CD4-positive, alpha-beta T cell (primary cell): ENCODE data around the gene STBD1. TPM values are rescaled to one million over a fixed set of nuclear protein-coding genes. Genes with fewer than 3 reads are reported as not detected.
"Not testable (repeated sequence)": the region's sequence is repeated elsewhere in the genome, so short reads cannot be mapped to it uniquely, and the experiment has no call there.

ENCODE experiments used
- ATAC-seq: fragments of 200-7000 bp; cut with Tn5 transposase; one replicate; pipeline ENCODE4 v1.10.0; 2022; ENCODE audit warnings: mild to moderate bottlenecking; ENCODE audit not compliant: poor library complexity
- CTCF ChIA-PET: fragments of 350-600 bp; sonication (Branson Sonifier 250); formaldehyde crosslinking; loops from one replicate; lab custom pipeline; 2021; ENCODE audit warnings: antibody characterized with exemption, inconsistent platforms; lab: Charles Lee
- POLR2A ChIA-PET: fragments of 350-600 bp; sonication (Branson Sonifier 250); formaldehyde crosslinking; loops from one replicate; lab custom pipeline; 2021; ENCODE audit warnings: antibody characterized with exemption, inconsistent platforms; lab: Charles Lee
- DNase-seq, 14 experiments: peaks; one replicate each; pipeline ENCODE4 v3.0.0-alpha.2; 2013 to 2020; ENCODE audit warnings: mixed read lengths in 2 of 14
- H3K27ac ChIP-seq, 2 donors: one replicate each; pipeline versions ENCODE4 v1.5.1 to v1.7.0; 2013; ENCODE audit warnings: low read length in 2 of 2, low read depth in 1 of 2, mild to moderate bottlenecking in 1 of 2
- H3K27me3 ChIP-seq, 2 experiments: 1 replicate in 1 of 2; 2 replicates in 1 of 2; pipeline versions ENCODE4 v1.6.1 to v1.7.0; 2013; ENCODE audit warnings: low read length in 2 of 2, control low read depth in 1 of 2, mild to moderate bottlenecking in 1 of 2, moderate library complexity in 1 of 2; ENCODE audit not compliant: insufficient read depth in 2 of 2, control insufficient read depth in 1 of 2
- H3K36me3 ChIP-seq: one replicate; pipeline ENCODE4 v1.6.1; 2013; ENCODE audit warnings: low read length, control low read depth; ENCODE audit not compliant: insufficient read depth
- H3K4me1 ChIP-seq: one replicate; pipeline ENCODE4 v1.6.1; 2013; ENCODE audit warnings: low read length, control low read depth; ENCODE audit not compliant: insufficient read depth
- H3K4me3 ChIP-seq: one replicate; pipeline ENCODE4 v1.5.1; 2013; ENCODE audit warnings: mild to moderate bottlenecking, low read length, moderate library complexity
- H3K9me3 ChIP-seq, 2 experiments: 1 replicate in 1 of 2; 2 replicates in 1 of 2; pipeline versions ENCODE4 v1.6.1 to v1.7.0; 2013; ENCODE audit warnings: low read length in 2 of 2, mild to moderate bottlenecking in 2 of 2, control low read depth in 1 of 2, moderate library complexity in 1 of 2; ENCODE audit not compliant: control insufficient read depth in 1 of 2, insufficient read depth in 1 of 2
- H3K27ac Mint-ChIP-seq: one replicate; pipeline ENCODE4 v1.8.0; 2020; ENCODE audit warnings: mixed read lengths
- H3K27me3 Mint-ChIP-seq: one replicate; pipeline ENCODE4 v1.8.0; 2021; ENCODE audit warnings: mixed read lengths
- H3K36me3 Mint-ChIP-seq: one replicate; pipeline ENCODE4 v1.8.0; 2021; ENCODE audit warnings: low read depth, mixed read lengths
- H3K4me1 Mint-ChIP-seq: one replicate; pipeline ENCODE4 v1.8.0; 2021; ENCODE audit warnings: low read depth, mixed read lengths
- H3K4me3 Mint-ChIP-seq: one replicate; pipeline ENCODE4 v1.8.0; 2020; ENCODE audit warnings: mild to moderate bottlenecking, mixed read lengths
- H3K9me3 Mint-ChIP-seq: one replicate; pipeline ENCODE4 v1.8.0; 2020; ENCODE audit warnings: mixed read lengths
- intact Hi-C, 2 experiments: fragments of 100-400 bp; cut with DNase I in 1 of 2; cut with micrococcal nuclease in 1 of 2; formaldehyde crosslinking; loops; one replicate each; pipeline versions ENCODE4 v1.15.1 to v1.9.0; 2023 to 2025; cut with DNase I, micrococcal nuclease
- total RNA-seq, 174 experiments: library from RNA in 2 of 174; stranded (reverse) in 2 of 174; gene quantifications; one replicate each; pipeline ENCODE4 v1.2.3 and lab custom pipeline; 2021 to 2026
- TF ChIP-seq, protein P1 (sequence below): fragments of 200-600 bp; IDR thresholded peaks from one replicate; pipeline ENCODE4 v1.8.0; 2022; ENCODE audit warnings: antibody characterized with exemption, mild to moderate bottlenecking

Gene STBD1
- total RNA-seq, 2 experiments from 2014 or later, result 0.11 TPM; not detected in 1

DNA sequence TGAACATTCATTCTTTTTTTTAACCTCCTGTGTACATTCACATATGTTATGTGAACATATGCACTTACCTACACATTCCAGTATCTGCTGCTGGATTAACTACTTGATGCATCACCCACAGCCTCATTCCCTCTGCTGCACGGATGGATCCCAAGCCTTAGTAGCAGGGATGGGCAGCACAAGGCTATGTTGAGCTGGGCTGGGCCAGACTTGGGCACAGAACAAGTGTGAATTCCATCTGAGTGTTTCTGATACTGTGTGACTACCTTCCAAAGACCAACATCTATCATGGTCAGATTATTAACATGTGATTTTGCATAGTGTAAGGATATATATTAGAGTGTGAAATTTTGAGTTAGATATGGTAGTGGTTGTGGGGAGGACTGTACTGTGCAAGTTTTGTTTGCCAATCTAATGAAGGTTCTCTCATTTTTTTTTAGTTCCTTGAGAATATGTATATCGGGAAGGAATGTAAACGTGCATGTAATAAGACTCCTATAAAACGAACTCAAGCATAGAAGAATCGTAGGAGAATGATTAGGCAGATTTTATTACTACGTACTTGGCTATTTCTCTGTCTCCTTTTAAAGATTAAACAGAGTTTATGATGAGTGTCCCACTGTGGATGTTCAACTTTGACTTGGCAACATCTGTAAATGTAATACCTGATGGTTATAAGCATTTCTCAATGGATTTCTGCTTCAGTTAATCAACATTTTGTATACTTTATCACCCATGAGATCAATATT, 23.4 kb upstream of the STBD1 start:
- H3K27ac ChIP-seq, result no peak overlapping the region
- Mint-ChIP-seq H3K4me1 (no peaks in the 10 kb centered on the region), H3K27ac (no peak overlapping the region), H3K9me3 (no peaks in the 10 kb centered on the region), H3K27me3 (peaks cover 5% of the 10 kb centered on the region), H3K36me3 (no peaks in the 10 kb centered on the region), H3K4me3 (no peak overlapping the region)
- TF ChIP-seq, protein P1, sequence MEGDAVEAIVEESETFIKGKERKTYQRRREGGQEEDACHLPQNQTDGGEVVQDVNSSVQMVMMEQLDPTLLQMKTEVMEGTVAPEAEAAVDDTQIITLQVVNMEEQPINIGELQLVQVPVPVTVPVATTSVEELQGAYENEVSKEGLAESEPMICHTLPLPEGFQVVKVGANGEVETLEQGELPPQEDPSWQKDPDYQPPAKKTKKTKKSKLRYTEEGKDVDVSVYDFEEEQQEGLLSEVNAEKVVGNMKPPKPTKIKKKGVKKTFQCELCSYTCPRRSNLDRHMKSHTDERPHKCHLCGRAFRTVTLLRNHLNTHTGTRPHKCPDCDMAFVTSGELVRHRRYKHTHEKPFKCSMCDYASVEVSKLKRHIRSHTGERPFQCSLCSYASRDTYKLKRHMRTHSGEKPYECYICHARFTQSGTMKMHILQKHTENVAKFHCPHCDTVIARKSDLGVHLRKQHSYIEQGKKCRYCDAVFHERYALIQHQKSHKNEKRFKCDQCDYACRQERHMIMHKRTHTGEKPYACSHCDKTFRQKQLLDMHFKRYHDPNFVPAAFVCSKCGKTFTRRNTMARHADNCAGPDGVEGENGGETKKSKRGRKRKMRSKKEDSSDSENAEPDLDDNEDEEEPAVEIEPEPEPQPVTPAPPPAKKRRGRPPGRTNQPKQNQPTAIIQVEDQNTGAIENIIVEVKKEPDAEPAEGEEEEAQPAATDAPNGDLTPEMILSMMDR, result no peak
- no peak for ATAC-seq
- H3K4me3 ChIP-seq, result no peak overlapping the region
- H3K4me1 ChIP-seq, result no peaks in the 10 kb centered on the region
- H3K27me3 ChIP-seq, result no peaks in the 10 kb centered on the region
- POLR2A ChIA-PET, result no interaction called here
- H3K36me3 ChIP-seq, result no peaks in the 10 kb centered on the region
- CTCF ChIA-PET, result no interaction called here
- H3K9me3 ChIP-seq, result no peaks in the 10 kb centered on the region
- intact Hi-C loops, result no loop called here
- no peak for DNase-seq

DNA sequence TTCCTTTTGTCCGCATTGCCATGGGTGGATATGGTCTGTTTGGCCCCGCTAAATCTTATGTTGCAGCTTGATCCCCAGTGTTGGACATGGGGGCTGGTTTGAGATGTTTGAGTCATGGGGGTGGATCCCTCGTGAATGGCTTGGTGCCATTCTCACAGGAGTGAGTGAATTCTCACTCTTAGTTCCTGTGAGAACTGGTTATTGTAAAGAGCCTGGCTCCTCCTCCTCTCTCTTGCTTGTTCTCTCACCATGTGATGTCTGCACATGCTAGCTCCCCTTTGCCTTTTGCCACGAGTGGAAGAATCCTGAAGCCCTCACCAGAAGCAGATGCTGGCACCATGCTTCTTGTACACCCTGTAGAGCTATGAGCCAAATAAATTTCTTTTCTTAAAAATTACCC, 22.6 kb upstream of the STBD1 start:
- DNase-seq (no peak), ATAC-seq (no peak)
- Histone ChIP-seq H3K27ac (no peak overlapping the region), H3K9me3 (no peaks in the 10 kb centered on the region), H3K36me3 (no peaks in the 10 kb centered on the region), H3K4me1 (no peaks in the 10 kb centered on the region), H3K27me3 (no peaks in the 10 kb centered on the region), H3K4me3 (no peak overlapping the region)
- Mint-ChIP-seq H3K27ac (no peak overlapping the region), H3K4me1 (no peaks in the 10 kb centered on the region), H3K36me3 (no peaks in the 10 kb centered on the region), H3K9me3 (no peaks in the 10 kb centered on the region), H3K27me3 (peaks cover 5% of the 10 kb centered on the region), H3K4me3 (no peak overlapping the region)
- intact Hi-C loops, result no loop called here
- CTCF ChIA-PET, result no interaction called here
- POLR2A ChIA-PET, result no interaction called here
- TF ChIP-seq, protein P1, result no peak

DNA sequence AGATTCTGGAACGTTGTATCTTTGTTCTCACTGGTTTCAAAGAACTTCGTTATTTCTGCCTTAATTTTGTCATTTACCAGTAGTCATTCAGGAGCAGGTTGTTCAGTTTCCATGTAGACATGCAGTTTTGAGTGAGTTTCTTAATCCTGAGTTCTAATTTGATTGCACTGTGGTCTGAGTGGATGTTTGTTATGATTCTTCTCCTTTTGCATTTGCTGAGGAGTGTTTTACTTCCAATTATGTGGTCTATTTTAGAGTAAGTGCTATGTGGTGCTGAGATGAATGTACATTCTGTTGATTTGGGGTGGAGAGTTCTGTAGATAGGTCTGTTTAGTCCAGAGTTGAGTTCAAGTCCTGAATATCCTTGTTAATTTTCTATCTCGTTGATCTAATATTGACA, 18.7 kb upstream of the STBD1 start:
- POLR2A ChIA-PET, ATAC-seq, H3K27me3 ChIP-seq, H3K4me3 ChIP-seq, H3K4me1 Mint-ChIP-seq, H3K9me3 Mint-ChIP-seq, CTCF ChIA-PET, H3K27ac ChIP-seq, H3K9me3 ChIP-seq, H3K27ac Mint-ChIP-seq, intact Hi-C loops, H3K4me3 Mint-ChIP-seq, DNase-seq, H3K36me3 Mint-ChIP-seq, H3K36me3 ChIP-seq, H3K4me1 ChIP-seq: not testable (repeated sequence)
- H3K27me3 Mint-ChIP-seq, result peaks cover 14% of the 10 kb centered on the region

DNA sequence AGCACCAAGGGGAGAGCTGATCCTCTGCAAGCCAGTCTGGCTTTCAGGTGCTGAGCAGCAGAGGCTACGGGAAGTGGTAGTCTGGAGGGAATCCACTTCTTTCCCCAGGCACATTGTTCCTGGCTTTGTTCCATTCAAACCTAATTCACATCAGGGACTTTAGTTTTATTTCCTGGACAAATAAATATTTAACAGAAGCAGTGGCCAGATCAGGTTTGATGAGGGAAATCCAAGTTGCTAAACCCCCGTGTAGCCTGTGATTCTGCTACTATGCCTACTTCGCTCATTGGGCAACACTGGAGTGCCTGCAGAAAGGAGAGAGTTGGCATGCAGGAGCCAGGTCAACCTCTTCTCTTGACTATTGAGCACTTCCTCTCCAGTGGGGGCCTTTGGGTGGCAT, 13.8 kb upstream of the STBD1 start:
- ATAC-seq (no peak), DNase-seq (no peak)
- Mint-ChIP-seq H3K36me3 (no peaks in the 10 kb centered on the region), H3K27me3 (peaks cover 24% of the 10 kb centered on the region), H3K27ac (no peak overlapping the region), H3K9me3 (peaks cover 15% of the 10 kb centered on the region), H3K4me1 (no peaks in the 10 kb centered on the region), H3K4me3 (no peak overlapping the region)
- Histone ChIP-seq H3K4me1 (no peaks in the 10 kb centered on the region), H3K27ac (no peak overlapping the region), H3K27me3 (no peaks in the 10 kb centered on the region), H3K9me3 (peaks cover 0 to 6% of the 10 kb centered on the region in 2 experiments), H3K36me3 (no peaks in the 10 kb centered on the region), H3K4me3 (no peak overlapping the region)
- POLR2A ChIA-PET, result no interaction called here
- CTCF ChIA-PET, result no interaction called here
- intact Hi-C loops, result no loop called here
- TF ChIP-seq, protein P1, result no peak
